ENCODE results near the gene TRAPPC10. TPM values are rescaled to one million over a fixed set of nuclear protein-coding genes. Genes with fewer than 3 reads are reported as not detected.

TRAPPC10 gene
- total and polyA plus RNA-seq, 2 experiments from 2014 or later = 9.9 to 21.0 TPM

DNA sequence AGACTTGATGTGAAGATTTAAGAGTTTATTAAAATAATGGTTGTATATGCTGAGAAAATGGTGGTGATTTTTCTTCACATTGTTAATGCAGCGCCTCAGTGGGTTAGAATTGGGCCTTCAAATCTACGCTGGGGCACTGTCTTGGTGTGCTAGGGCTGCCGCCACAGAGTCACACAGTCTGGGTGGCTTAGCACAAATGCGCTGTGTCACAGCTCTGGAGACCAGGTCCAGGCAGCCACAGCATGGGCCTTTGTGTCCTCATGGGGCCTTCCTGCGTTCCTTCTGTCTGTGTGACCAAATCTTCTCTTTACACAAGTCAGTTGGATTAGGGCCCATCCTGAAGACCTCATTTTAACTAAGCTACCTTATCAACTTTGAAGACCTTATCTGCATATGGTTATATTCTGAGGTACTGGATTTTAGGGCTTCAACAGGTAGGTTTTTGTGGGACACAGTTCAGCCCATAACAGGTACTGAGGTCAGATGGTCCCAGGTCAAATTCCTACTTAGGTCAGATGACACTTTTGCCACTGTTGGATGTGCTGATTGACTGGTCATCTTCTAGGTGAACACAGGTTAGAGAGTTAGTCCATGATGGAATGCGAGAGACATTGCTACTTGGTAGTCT lies 17.5 kb downstream of the TRAPPC10 start:
- TF ChIP-seq EZH2 (IDR thresholded peaks at IDR 0.05; ENCODE audit: insufficient read depth, poor library complexity, severe bottlenecking) (no peak), EZH2phosphoT487 (IDR thresholded peaks at IDR 0.05; ENCODE audit: insufficient read depth, low read depth) (no peak)
- peaks cover 15% of the 10 kb centered on the region for H3K36me3 ChIP-seq (ENCODE audit: low read depth)
- H3K9ac ChIP-seq = no peak overlapping the region
- DNase-seq = no peak
- no peak overlapping the region for H3K27ac ChIP-seq
- in situ Hi-C loops (cut with MboI) = no loop called here
- WGBS, 2 experiments (ENCODE audit: low coverage in 1 of 2, low lambda C conversion rate in 2 of 2, missing lambda C conversion rate in 2 of 2) = 91 to 93% methylated on average over 6 of the region's 6 CpGs
- no peak overlapping the region for H2AFZ ChIP-seq
- H3K9me2 ChIP-seq (ENCODE audit: insufficient read depth) = no peaks in the 10 kb centered on the region
- no peaks in the 10 kb centered on the region for H3K27me3 ChIP-seq (replicated peaks; ENCODE audit: insufficient read depth)
- H3K79me2 ChIP-seq (ENCODE audit: insufficient read depth) = peaks cover 97% of the 10 kb centered on the region
- H3K4me2 ChIP-seq (ENCODE audit: unreplicated experiment) = no peak overlapping the region
- no peak overlapping the region for H3K4me3 ChIP-seq
- H3K4me1 ChIP-seq (ENCODE audit: insufficient read depth) = peaks cover 24% of the 10 kb centered on the region
- H3K9me3 ChIP-seq (ENCODE audit: low read depth) = no peaks in the 10 kb centered on the region
- peaks cover 8% of the 10 kb centered on the region; the same call in 1 of the 2 replicates for H4K20me1 ChIP-seq (ENCODE audit: insufficient read depth)
- peaks cover 33% of the 10 kb centered on the region for H3F3A ChIP-seq (ENCODE audit: insufficient read depth)

DNA sequence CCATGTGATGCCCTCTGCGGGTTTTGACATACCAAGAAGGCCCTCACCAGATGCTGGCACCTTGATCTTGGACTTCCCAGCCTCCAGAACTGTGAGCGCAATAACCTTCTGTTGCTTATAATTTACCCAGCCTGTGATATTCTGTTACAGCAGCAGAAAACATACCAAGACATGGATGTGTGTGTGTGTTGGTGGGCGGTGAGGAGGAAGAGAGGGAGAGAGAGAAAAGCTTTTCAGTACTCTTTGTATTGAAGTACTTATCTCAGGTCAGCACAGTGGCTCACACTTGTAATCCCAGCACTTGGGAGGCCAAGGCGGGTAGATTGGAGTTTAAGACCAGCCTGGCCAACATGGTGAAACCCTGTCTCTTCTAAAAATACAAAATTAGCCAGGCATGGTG lies 23.1 kb downstream of the TRAPPC10 start:
- WGBS, 2 experiments (ENCODE audit: low coverage in 1 of 2, low lambda C conversion rate in 2 of 2, missing lambda C conversion rate in 2 of 2) = 98 to 100% methylated on average over 4 of the region's 4 CpGs
- TF ChIP-seq EZH2 (IDR thresholded peaks at IDR 0.05; ENCODE audit: insufficient read depth, poor library complexity, severe bottlenecking) (no peak), EZH2phosphoT487 (IDR thresholded peaks at IDR 0.05; ENCODE audit: insufficient read depth, low read depth) (no peak)
- H3K27ac ChIP-seq = no peak overlapping the region
- peaks cover 15% of the 10 kb centered on the region for H3K36me3 ChIP-seq (ENCODE audit: low read depth)
- H2AFZ ChIP-seq = no peak overlapping the region
- no peak overlapping the region for H3K9ac ChIP-seq
- no peak overlapping the region for H3K4me3 ChIP-seq
- H3K9me3 ChIP-seq (ENCODE audit: low read depth) = no peaks in the 10 kb centered on the region
- no peak overlapping the region for H3K4me2 ChIP-seq (ENCODE audit: unreplicated experiment)
- in situ Hi-C loops (cut with MboI) = no loop called here
- DNase-seq = no peak
- no peaks in the 10 kb centered on the region for H3F3A ChIP-seq (ENCODE audit: insufficient read depth)
- H3K4me1 ChIP-seq (ENCODE audit: insufficient read depth) = no peaks in the 10 kb centered on the region
- H3K79me2 ChIP-seq (ENCODE audit: insufficient read depth) = peaks cover 78% of the 10 kb centered on the region
- H3K27me3 ChIP-seq (replicated peaks; ENCODE audit: insufficient read depth) = no peaks in the 10 kb centered on the region
- no peaks in the 10 kb centered on the region for H3K9me2 ChIP-seq (ENCODE audit: insufficient read depth)
- H4K20me1 ChIP-seq (ENCODE audit: insufficient read depth) = no peaks in the 10 kb centered on the region

DNA sequence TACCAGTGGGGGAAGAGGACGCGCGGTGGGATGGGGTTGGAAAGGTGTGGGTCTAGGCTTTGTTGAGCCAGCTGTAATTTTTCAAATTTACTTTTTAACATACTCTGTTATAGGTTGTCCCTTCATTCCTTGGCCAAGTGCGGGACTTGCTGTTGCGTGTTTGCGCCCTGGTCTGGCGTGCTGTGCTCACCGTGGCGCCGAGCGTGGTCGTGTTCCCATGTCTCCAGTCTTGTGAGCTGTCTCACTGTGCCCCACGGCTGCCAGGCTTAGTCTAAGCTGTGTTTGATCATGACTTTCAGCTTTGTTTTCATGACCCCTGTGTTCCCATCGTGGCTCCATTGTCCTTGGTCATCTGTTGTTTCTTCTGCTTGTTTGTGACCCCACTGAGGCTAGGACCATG lies 26.0 kb downstream of the TRAPPC10 start:
- H3K4me1 ChIP-seq (ENCODE audit: insufficient read depth) = no peaks in the 10 kb centered on the region
- peaks cover 78% of the 10 kb centered on the region for H3K79me2 ChIP-seq (ENCODE audit: insufficient read depth)
- H4K20me1 ChIP-seq (ENCODE audit: insufficient read depth) = no peaks in the 10 kb centered on the region
- DNase-seq = no peak
- H3K4me2 ChIP-seq (ENCODE audit: unreplicated experiment) = no peak overlapping the region
- in situ Hi-C loops (cut with MboI) = no loop called here
- no peaks in the 10 kb centered on the region for H3K9me2 ChIP-seq (ENCODE audit: insufficient read depth)
- WGBS, 2 experiments (ENCODE audit: low coverage in 1 of 2, low lambda C conversion rate in 2 of 2, missing lambda C conversion rate in 2 of 2) = 85 to 86% methylated on average over 14 of the region's 14 CpGs
- no peak overlapping the region for H2AFZ ChIP-seq
- H3K27me3 ChIP-seq (replicated peaks; ENCODE audit: insufficient read depth) = no peaks in the 10 kb centered on the region
- H3K9me3 ChIP-seq (ENCODE audit: low read depth) = no peaks in the 10 kb centered on the region
- TF ChIP-seq EZH2 (IDR thresholded peaks at IDR 0.05; ENCODE audit: insufficient read depth, poor library complexity, severe bottlenecking) (no peak), EZH2phosphoT487 (IDR thresholded peaks at IDR 0.05; ENCODE audit: insufficient read depth, low read depth) (no peak)
- H3K36me3 ChIP-seq (ENCODE audit: low read depth) = peaks cover 9% of the 10 kb centered on the region
- H3K4me3 ChIP-seq = no peak overlapping the region
- H3K27ac ChIP-seq = no peak overlapping the region
- no peaks in the 10 kb centered on the region for H3F3A ChIP-seq (ENCODE audit: insufficient read depth)
- no peak overlapping the region for H3K9ac ChIP-seq

DNA sequence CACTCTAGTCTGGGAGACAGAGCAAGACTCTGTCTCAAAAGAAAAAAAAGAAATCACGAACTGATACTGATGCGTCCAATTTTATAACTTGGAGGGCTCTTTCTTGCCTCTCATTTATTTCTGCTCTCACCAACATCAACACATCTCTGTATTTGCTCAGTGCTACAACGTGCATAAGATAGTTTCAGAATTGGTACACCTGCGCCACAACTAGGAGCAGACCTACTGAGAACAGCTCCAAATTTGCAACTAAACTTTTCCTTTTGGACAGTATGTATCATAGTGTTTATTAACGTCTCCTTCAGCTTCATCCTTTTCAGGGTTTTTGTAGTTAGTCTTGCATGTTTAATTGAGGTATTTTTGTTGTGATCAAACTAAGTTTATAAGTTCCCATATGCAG lies 27.7 kb downstream of the TRAPPC10 start:
- in situ Hi-C loops (cut with MboI) = no loop called here
- no peaks in the 10 kb centered on the region; the same call in 1 of the 2 replicates for H3K36me3 ChIP-seq (ENCODE audit: low read depth)
- H4K20me1 ChIP-seq (ENCODE audit: insufficient read depth) = no peaks in the 10 kb centered on the region; the same call in 1 of the 2 replicates
- no peaks in the 10 kb centered on the region for H3K9me3 ChIP-seq (ENCODE audit: low read depth)
- H3K4me2 ChIP-seq (ENCODE audit: unreplicated experiment) = no peak overlapping the region
- no peak overlapping the region for H3K9ac ChIP-seq
- H3K79me2 ChIP-seq (ENCODE audit: insufficient read depth) = peaks cover 81% of the 10 kb centered on the region
- H3F3A ChIP-seq (ENCODE audit: insufficient read depth) = no peaks in the 10 kb centered on the region
- H2AFZ ChIP-seq = no peak overlapping the region
- no peak for DNase-seq
- no peaks in the 10 kb centered on the region for H3K9me2 ChIP-seq (ENCODE audit: insufficient read depth)
- no peaks in the 10 kb centered on the region for H3K4me1 ChIP-seq (ENCODE audit: insufficient read depth)
- H3K27me3 ChIP-seq (replicated peaks; ENCODE audit: insufficient read depth) = no peaks in the 10 kb centered on the region
- H3K4me3 ChIP-seq = no peak overlapping the region
- TF ChIP-seq EZH2 (IDR thresholded peaks at IDR 0.05; ENCODE audit: insufficient read depth, poor library complexity, severe bottlenecking) (no peak), EZH2phosphoT487 (IDR thresholded peaks at IDR 0.05; ENCODE audit: insufficient read depth, low read depth) (no peak)
- WGBS, 2 experiments (ENCODE audit: low coverage in 1 of 2, low lambda C conversion rate in 2 of 2, missing lambda C conversion rate in 2 of 2) = 96 to 99% methylated on average over 5 of the region's 5 CpGs
- no peak overlapping the region for H3K27ac ChIP-seq

Data from GM23248 (cell line).